ENCODE data around the gene DGAT2.
"Not testable (repeated sequence)": the region's sequence is repeated elsewhere in the genome, so short reads cannot be mapped to it uniquely, and the experiment has no call there.

Gene DGAT2, protein sequence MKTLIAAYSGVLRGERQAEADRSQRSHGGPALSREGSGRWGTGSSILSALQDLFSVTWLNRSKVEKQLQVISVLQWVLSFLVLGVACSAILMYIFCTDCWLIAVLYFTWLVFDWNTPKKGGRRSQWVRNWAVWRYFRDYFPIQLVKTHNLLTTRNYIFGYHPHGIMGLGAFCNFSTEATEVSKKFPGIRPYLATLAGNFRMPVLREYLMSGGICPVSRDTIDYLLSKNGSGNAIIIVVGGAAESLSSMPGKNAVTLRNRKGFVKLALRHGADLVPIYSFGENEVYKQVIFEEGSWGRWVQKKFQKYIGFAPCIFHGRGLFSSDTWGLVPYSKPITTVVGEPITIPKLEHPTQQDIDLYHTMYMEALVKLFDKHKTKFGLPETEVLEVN

DNA sequence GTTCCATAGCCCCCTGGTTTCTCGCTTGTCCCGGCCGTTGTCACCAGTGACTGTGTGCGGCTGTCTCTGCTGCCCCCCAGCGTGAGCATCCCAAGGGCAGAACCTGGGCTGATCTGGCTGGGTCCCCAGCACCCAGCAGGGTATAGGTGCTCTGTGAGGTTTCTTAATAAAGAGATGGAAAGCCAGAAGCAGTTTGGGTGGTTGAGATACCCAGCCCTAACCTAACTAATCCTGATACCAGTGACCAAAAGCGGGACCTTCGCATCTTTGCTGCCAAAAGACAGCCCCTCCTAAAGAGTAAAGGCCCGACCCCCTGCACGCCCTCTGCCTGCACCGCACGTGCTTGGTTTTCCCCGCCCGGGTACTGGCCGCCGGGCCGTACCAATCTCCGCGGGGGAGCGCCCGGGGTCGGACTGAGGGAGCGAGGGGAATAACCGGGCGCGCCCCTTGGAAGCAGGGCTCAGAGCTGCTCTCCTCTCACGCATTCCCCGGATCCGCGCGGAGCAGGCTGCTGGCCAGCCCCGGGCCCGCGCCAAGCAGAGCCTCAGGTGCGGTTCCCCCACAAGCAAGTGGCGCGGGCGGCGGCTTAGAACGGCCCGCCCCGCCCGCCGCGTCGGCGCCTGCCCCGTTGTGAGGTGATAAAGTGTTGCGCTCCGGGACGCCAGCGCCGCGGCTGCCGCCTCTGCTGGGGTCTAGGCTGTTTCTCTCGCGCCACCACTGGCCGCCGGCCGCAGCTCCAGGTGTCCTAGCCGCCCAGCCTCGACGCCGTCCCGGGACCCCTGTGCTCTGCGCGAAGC is at the start of gene DGAT2:
DGAT2 (plus strand) TSS at position 667 of the 797 bp plus-strand sequence. CDS start 214 bp downstream, outside the sequence.
- no peak for FAIRE-seq

DNA sequence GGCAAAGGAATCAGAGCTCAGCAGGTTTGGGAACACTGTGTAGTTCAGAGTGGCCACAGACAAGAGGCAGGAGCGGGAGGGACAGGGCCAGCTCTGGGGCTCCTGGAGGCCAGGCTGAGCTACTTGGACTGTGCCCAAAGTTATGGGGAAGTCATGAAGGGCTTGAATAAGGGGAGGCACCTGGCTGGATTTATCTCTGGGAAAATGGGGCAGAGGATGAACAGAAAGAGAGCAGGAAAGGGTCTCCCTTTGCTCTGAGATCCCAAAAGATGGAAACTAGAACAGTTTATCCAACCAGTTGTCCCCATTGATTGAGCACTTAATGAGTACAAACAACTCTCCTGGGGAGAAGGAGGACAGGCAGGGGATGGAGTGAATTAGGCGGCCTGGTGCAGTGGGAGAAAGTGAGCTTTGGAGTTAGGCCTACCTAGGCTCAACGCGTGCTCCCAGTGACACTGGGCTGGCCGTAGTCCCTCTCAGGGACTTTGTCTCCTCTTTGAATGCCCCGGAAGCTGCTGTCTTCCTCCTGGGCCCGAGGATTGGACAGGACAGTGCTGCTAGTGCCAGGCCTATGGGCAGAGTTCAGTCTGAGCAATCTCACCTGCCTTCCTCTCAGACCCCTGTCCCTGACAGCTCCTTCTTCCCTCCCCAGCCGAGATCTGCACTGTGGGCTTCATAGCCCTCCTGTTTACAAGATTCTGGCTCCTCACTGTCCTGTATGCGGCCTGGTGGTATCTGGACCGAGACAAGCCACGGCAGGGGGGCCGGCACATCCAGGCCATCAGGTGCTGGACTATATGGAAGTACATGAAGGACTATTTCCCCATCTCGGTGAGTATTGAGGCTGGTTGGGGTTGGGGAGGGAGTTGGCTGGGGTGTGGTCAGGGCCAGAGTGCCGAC is 49.0 kb upstream of the DGAT2 start:
- no peak for FAIRE-seq

DNA sequence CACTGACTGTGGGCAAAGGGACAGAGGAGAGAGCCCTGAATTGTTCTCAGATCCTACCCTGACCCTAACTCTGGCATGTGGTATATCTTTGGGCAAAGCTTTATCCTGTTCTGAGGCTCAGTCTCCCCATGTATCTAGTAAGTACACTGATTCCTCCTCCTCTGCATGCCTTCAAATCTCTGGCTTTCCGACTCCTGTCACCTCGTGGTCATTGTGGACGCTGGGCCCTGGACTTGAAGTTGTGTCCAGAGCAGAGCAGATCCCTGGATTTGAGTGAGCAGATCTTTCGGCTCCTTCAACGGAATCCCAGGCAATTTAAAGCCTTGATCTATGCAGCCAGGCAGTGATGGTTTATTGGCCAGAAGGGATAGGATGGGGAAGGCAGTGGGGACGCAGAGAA is 47.9 kb upstream of the DGAT2 start:
- FAIRE-seq = no peak

DNA sequence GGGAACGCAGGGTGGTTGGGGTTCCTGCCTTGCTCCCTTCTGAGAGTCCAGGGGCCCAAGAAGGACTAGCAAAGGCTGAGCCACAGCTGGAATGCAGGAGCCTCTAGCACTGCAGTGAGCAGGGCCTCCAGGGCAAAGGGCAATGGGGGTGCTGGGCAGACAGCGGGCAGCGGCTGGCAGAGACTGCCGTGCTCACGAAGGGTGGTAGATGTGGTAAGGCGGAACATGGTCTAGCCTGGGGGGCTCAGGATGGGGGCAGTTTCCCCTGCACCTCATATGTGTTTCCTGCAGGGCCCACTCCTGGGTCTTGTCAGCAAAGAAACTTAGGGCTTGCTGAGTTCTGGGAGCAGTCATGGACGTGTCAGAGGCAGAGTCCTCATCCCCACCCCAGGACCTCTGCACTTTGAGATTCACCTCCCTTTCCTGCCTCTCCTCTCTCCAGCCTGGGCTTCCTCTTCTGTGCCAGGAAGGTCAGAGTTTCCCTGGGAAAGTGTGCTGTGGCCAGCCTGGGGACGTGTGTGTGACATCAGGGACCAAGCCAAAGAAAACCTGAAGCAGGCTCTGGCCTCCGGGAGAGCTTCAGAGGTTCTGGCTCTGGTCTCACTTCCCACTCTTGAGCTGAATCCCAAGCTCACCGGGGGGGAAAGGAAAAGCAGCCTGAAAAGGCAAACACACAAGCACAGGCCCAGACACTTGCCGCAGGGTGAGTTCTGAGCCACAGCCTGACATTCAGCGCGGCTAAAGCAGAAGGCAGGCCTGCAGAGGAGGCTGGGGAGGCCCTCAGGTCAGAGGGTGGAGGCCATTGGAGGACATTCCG is 46.5 kb upstream of the DGAT2 start:
- FAIRE-seq = no peak

- no peak for FAIRE-seq
Observed at GRCh38 chr11:75722669-75723042, 45.9 kb upstream of the DGAT2 start.

- FAIRE-seq = no peak
Observed at GRCh38 chr11:75725547-75726320, 42.8 kb upstream of the DGAT2 start.

- FAIRE-seq = no peak
Observed at GRCh38 chr11:75728992-75729391, 39.6 kb upstream of the DGAT2 start.

DNA sequence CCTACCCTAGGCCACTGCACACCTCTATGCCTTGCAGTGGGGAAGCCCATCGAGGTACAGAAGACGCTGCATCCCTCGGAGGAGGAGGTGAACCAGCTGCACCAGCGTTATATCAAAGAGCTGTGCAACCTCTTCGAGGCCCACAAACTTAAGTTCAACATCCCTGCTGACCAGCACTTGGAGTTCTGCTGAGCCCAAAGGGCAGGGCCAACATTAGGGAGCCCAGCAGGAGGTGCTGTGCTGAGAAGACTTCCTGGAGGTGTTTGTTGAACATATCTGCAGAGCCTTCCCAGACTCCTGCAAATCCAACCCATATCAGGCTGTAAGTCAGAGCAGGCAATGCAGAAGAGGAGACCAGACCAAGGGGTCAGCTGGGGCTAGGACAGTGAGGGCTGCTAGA is 37.5 kb upstream of the DGAT2 start:
- FAIRE-seq = no peak

- no peak for FAIRE-seq
Observed at GRCh38 chr11:75733071-75733430, 35.5 kb upstream of the DGAT2 start.

DNA sequence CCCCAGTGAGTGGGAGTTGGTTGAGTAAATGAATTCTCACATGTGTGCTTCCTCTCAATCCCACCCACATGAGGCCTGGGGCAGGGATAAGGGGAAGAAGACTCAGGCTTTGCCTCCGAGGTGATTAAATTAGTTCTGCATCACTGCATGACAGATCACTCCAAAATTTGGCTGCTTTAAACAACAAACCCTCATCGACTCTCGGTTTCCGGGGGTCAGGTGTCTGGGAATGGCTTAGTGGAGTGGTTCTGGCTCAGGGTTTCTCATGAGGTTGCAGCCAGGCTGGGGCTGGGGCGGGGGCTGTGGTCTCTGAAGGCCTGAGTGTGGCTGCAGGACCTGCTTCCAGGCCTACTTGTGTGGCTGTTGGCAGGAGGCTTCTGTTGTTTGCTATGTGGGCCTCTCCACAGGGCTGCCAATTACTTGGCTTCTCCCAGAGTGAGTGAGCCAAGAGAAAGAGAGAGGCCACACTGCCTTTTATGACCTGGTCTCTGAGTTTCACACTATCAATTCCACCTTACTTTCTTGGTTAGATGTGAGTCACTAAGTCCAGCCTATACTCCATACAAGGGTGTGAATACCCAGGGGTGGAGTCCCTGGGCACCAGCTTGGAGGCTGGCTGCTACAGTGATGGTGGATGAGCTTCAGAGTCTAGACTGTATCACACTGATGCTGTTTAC is 35.0 kb upstream of the DGAT2 start:
- FAIRE-seq = no peak

DNA sequence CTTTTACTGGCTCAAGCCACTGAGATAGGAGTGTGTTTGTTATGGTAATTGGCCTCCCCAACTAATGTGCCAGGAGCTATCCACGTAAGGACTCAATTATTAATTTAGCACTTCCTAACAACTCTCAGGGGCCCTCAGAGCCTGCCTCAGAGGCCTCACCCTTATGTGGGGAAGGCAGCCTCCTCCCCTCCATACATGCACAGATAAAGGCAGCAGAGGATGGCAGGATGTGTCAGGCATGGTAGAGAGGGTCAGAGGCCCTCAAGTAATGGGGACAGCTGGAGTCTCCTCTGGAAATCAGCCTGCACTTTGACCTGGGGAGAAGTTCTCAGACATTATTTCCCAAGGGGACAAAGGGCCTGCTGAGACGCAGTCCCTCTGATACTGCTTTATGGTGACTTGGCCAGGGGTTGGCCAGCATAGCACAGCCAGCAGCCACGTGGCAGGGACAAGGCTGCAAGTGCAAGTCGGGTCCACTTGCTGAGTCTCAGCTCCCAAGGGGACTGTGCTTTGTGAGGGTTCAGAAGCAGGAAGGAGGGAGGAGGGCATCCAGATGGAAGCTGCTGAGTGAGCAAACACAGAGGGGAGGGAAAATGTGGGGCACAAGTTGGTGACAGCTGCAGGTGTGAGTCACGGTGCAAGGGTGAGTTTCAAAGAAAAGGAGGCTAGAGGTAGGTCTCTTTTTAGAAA is 33.9 kb upstream of the DGAT2 start:
- FAIRE-seq = no peak

DNA sequence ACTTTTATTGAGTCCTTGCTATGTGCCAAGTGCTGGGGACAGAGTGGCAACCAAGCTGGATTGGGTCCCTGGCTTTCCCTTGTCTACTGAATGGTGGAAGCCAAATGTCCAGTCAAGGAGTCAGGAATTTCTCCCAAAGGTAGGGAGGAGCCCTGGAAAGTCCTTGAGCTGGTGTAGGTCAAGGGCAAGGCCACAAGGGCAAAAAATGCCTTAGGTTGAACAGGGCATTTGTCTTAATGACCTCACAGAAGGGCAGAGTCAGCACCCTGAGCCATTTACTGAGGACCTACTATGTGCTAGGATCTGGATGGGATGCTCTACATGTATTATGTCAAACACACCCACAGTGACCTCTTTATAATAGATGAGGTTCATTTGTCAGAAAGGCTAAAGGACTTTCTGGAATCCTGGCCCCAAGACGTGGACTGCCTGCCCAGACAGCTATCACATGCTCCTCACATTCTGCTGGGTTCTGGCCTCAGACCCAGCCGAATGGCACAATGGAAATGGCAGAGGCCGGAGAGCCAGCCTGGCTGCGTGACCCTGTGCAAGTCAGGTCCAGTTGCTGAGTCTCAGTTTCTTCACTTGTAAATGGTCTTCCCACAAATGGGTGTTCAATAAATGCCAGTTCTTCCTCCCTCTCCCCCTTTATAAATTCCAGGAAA is 33.3 kb upstream of the DGAT2 start:
- FAIRE-seq = no peak

DNA sequence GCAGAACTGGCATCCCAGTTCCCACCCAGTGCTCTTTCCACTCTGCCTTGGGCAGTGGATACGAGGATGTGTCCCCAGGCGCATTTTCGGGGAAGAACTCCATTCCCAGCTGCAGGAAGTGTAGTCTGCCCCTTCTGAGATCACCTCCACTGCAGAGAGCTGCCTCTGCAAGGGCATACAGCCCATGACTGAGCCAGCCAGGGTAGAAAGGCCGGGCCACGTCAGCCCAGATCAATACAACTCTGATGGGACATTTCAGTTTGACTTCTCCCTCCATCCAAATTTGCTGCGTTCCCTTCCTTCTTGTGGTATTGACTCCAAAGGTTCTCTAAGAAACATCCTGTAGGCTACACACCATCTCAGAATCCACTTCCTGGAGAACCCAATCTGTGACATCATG is 31.3 kb upstream of the DGAT2 start:
- no peak for FAIRE-seq

- no peak for FAIRE-seq
Observed at GRCh38 chr11:75740681-75741080, 27.9 kb upstream of the DGAT2 start.

- not testable (repeated sequence) for FAIRE-seq
Observed at GRCh38 chr11:75743159-75743558, 25.4 kb upstream of the DGAT2 start.

DNA sequence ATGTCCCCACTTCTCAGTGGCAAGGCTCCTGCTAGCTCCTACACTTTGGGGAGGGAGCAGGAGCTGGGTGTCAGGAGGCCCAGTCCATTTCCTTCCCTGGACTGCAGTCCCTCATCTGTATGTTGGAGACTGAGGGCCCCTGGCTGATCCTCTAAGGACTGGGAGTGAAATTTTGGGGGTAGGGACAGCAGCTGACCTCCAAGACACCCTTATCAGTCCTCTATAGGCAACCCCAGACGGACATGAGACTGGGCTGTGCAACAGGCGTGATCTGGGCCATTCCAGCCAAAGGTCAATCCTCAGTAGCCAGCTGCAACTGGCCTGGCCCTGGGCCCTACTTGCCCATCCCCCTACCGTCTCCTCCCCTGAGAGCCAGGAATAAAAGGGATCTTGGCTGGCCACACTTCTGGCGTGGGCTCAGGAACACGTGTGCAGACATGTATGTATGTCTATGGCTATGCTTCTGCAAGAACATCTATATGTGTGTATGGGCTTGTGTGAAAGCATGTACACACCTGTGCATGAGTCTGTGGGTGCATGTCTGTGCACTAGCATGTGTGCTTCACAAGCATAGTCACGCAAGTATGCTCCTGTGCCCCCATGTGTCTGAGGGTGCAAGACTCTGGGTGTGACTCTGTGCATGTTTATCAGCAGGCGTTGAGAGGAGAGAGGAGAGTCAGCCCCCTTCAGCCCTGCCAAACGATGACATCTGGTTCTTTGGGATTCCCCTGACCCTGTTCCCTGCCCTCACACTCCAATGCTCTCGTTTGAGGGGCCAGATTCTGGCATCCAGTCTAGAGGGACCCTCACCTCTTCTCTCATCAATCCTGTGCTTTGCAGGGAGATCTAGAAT is 24.6 kb upstream of the DGAT2 start:
- FAIRE-seq = no peak

DNA sequence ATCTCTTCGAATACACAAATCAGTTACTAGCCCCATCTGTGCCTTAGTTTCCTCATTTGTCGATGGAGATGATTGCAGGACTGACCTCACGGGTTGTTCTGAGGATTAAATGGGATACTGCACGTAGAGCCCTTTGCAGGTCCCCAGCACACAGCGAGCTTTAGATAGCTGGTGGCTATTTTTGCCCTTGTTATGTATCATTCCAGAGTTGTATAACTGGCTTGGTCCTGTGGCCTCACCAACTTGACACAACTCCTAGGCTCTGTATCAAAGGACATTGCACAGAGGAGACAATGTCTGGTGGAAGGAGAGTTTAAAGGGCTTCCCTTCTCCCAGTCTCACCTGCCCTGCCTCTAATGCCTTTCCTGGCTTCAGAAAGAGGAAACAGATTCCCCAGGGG is 22.8 kb upstream of the DGAT2 start:
- FAIRE-seq = no peak

- not testable (repeated sequence) for FAIRE-seq
Observed at GRCh38 chr11:75748729-75749273, 19.8 kb upstream of the DGAT2 start.

Data from TTC549 (cell line).